HCT116 (cell line): Measurements from ENCODE around the gene BTBD16. TPM values are rescaled to one million over a fixed set of nuclear protein-coding genes. Genes with fewer than 3 reads are reported as not detected.

ENCODE experiments used
- ATAC-seq: fragments of 200-7000 bp; cut with Tn5 transposase; 2 replicates; pipeline ENCODE4 v1.9.1; 2020; ENCODE audit warnings: mild to moderate bottlenecking, moderate library complexity
- BruUV-seq: library from RNA; stranded (reverse); fragments of 400-500 nt; replicated peaks from 2 replicates; lab custom pipeline; 2021; lab: Mats Ljungman, UMichigan
- CTCF ChIA-PET: fragments of 300-600 bp; sonication (Branson Sonifier 250); formaldehyde crosslinking; loops from one replicate; lab custom pipeline; 2021; ENCODE audit warnings: antibody characterized with exemption; lab: Charles Lee
- POLR2A ChIA-PET: fragments of 300-600, 350-600 bp; sonication (Branson Sonifier 250); formaldehyde crosslinking; loops from one replicate; lab custom pipeline; 2021; ENCODE audit warnings: antibody characterized with exemption; lab: Charles Lee
- RAD21 ChIA-PET, 2 experiments: fragments of 300-600 bp; sonication (Branson Sonifier 250); formaldehyde crosslinking; loops; one replicate each; lab custom pipeline; 2023; ENCODE audit warnings: low total read pairs in 2 of 2; ENCODE audit not compliant: uncharacterized antibody in 2 of 2, unreplicated experiment in 2 of 2, low non-redundant PET in 1 of 2; lab: Charles Lee
- DNase-seq: peaks from one replicate; pipeline ENCODE4 v3.0.0-alpha.2; 2010; ENCODE audit warnings: low read depth, low spot score
- H2AFZ ChIP-seq: fragments of 200-600 bp; shearing (Covaris generic), sonication (generic); 2 replicates; pipeline ENCODE4 v1.6.1; 2017; ENCODE audit warnings: low read depth, mixed run types, mixed read lengths, antibody characterized with exemption, low read length; ENCODE audit not compliant: poor library complexity, severe bottlenecking
- H3K27ac ChIP-seq: 2 replicates; pipeline ENCODE4 v1.5.1; 2012; ENCODE audit warnings: low read depth, low read length
- H3K27me3 ChIP-seq: fragments of 200-600 bp; sonication (generic); 2 replicates; pipeline ENCODE4 v1.6.1; 2016; ENCODE audit warnings: mixed run types, low read length, mixed read lengths; ENCODE audit not compliant: insufficient read depth
- H3K36me3 ChIP-seq, 2 experiments: fragments of 200-500 bp in 1 of 2; fragments of 200-600 bp in 1 of 2; sonication (Bioruptor generic) in 1 of 2; sonication (generic) in 1 of 2; 2 replicates each; pipeline versions ENCODE4 v1.5.1 to v1.6.1; 2014 to 2016; ENCODE audit warnings: low read length in 2 of 2, inconsistent platforms in 1 of 2, mixed read lengths in 1 of 2, mixed run types in 1 of 2; ENCODE audit not compliant: insufficient read depth in 2 of 2, control insufficient read depth in 1 of 2
- H3K4me1 ChIP-seq, 2 experiments: fragments of 200-600 bp in 1 of 2; sonication (generic) in 1 of 2; 2 replicates each; pipeline versions ENCODE4 v1.5.1 to v1.6.1; 2012 to 2017; ENCODE audit warnings: low read length in 2 of 2, inconsistent platforms in 1 of 2, mild to moderate bottlenecking in 1 of 2, mixed read lengths in 1 of 2, mixed run types in 1 of 2, moderate library complexity in 1 of 2; ENCODE audit not compliant: insufficient read depth in 2 of 2, control insufficient read depth in 1 of 2
- H3K4me2 ChIP-seq: fragments of 200-600 bp; sonication (generic); 2 replicates; pipeline ENCODE4 v1.6.1; 2017; ENCODE audit warnings: mixed run types, low read length, mixed read lengths
- H3K4me3 ChIP-seq, 2 experiments: fragments of 200-600 bp in 1 of 2; sonication (generic) in 1 of 2; replicated peaks in 1 of 2; 2 replicates each; pipeline ENCODE4 v1.5.1; 2011 to 2016; ENCODE audit warnings: low read length in 2 of 2, control low read depth in 1 of 2, low read depth in 1 of 2, mild to moderate bottlenecking in 1 of 2, mixed read lengths in 1 of 2, mixed run types in 1 of 2
- H3K79me2 ChIP-seq: fragments of 200-600 bp; sonication (generic); 2 replicates; pipeline ENCODE4 v1.6.1; 2017; ENCODE audit warnings: mild to moderate bottlenecking, mixed run types, low read length, moderate library complexity, mixed read lengths; ENCODE audit not compliant: insufficient read depth
- H3K9ac ChIP-seq: fragments of 200-600 bp; sonication (generic); 2 replicates; pipeline ENCODE4 v1.6.1; 2016; ENCODE audit warnings: low read length, mixed read lengths
- H3K9me2 ChIP-seq: fragments of 200-600 bp; sonication (generic), shearing (Covaris generic); 2 replicates; pipeline ENCODE4 v1.6.1; 2017; ENCODE audit warnings: mixed run types, mild to moderate bottlenecking, moderate library complexity; ENCODE audit not compliant: insufficient read depth
- H3K9me3 ChIP-seq, 2 experiments: fragments of 200-500 bp in 1 of 2; fragments of 200-600 bp in 1 of 2; sonication (Bioruptor generic) in 1 of 2; sonication (generic) in 1 of 2; 2 replicates each; pipeline ENCODE4 v1.6.1; 2014 to 2017; ENCODE audit warnings: low read length in 2 of 2, mixed read lengths in 2 of 2, inconsistent platforms in 1 of 2, low read depth in 1 of 2, mild to moderate bottlenecking in 1 of 2, mixed run types in 1 of 2, moderate library complexity in 1 of 2; ENCODE audit not compliant: control insufficient read depth in 1 of 2, insufficient read depth in 1 of 2
- H4K20me1 ChIP-seq: fragments of 200-600 bp; sonication (generic), shearing (Covaris generic); 2 replicates; pipeline ENCODE4 v1.6.1; 2017; ENCODE audit warnings: mixed run types, mild to moderate bottlenecking, moderate library complexity; ENCODE audit not compliant: insufficient read depth
- CBX3 ChIP-seq: IDR thresholded peaks from 2 replicates; pipeline ENCODE4 v1.6.1; 2012; ENCODE audit warnings: low read depth
- EGR1 ChIP-seq: IDR thresholded peaks from 2 replicates; pipeline ENCODE4 v1.6.1; 2012; ENCODE audit warnings: low read depth
- ELF1 ChIP-seq: IDR thresholded peaks from 2 replicates; pipeline ENCODE4 v1.6.1; 2012; ENCODE audit warnings: low read depth, borderline replicate concordance
- EZH2 ChIP-seq: fragments of 200-600 bp; sonication (generic); IDR thresholded peaks from 2 replicates; pipeline ENCODE4 v1.6.1; 2017; ENCODE audit warnings: antibody characterized with exemption, mixed run types
- EZH2phosphoT487 ChIP-seq: fragments of 200-600 bp; IDR thresholded peaks from 2 replicates; pipeline ENCODE4 v1.6.1; 2018; ENCODE audit warnings: antibody characterized with exemption, borderline replicate concordance
- FOSL1 ChIP-seq: IDR thresholded peaks from 2 replicates; pipeline ENCODE4 v1.6.1; 2012; ENCODE audit warnings: low read depth
- MAX ChIP-seq: IDR thresholded peaks from 2 replicates; pipeline ENCODE4 v1.6.1; 2012
- POLR2A ChIP-seq: IDR thresholded peaks from 2 replicates; pipeline ENCODE4 v1.7.0; 2011; ENCODE audit warnings: borderline replicate concordance; ENCODE audit not compliant: insufficient read depth, insufficient read length; ENCODE audit errors: extremely low read depth
- POLR2AphosphoS5 ChIP-seq: IDR thresholded peaks from 2 replicates; pipeline ENCODE4 v1.6.1; 2011; ENCODE audit warnings: mild to moderate bottlenecking, low read depth, low read length, moderate library complexity
- RAD21 ChIP-seq: IDR thresholded peaks from 2 replicates; pipeline ENCODE4 v1.6.1; 2012; ENCODE audit warnings: low read depth, mild to moderate bottlenecking
- SP1 ChIP-seq: IDR thresholded peaks from 2 replicates; pipeline ENCODE4 v1.6.1; 2012; ENCODE audit warnings: low read depth
- SRF ChIP-seq: IDR thresholded peaks from 2 replicates; pipeline ENCODE4 v1.6.1; 2012; ENCODE audit warnings: low read depth
- TCF7L2 ChIP-seq: IDR thresholded peaks from 2 replicates; pipeline ENCODE4 v1.7.0; 2011; ENCODE audit warnings: borderline replicate concordance, inconsistent platforms; ENCODE audit not compliant: insufficient read depth, insufficient read length; ENCODE audit errors: extremely low read depth
- ZNF274 ChIP-seq: fragments of 200-500 bp; sonication (Bioruptor generic); IDR thresholded peaks from 2 replicates; pipeline ENCODE4 v1.6.1; 2014; ENCODE audit warnings: mild to moderate bottlenecking, low read depth, low read length, inconsistent platforms
- intact Hi-C: fragments of 100-400 bp; cut with micrococcal nuclease; formaldehyde crosslinking; loops from 2 replicates; pipeline ENCODE4 v1.10.0; 2022
- total RNA-seq: library from RNA; stranded (reverse); gene quantifications from one replicate; pipeline ENCODE4 v1.2.1, GENCODE V29; 2021; ENCODE audit not compliant: unreplicated experiment
- TF ChIP-seq, protein P1 (sequence below), 3 experiments: fragments of 200-600 bp in 1 of 3; sonication (generic) in 1 of 3; IDR thresholded peaks in 2 of 3; conservative IDR thresholded peaks in 1 of 3; 2 replicates each; pipeline ENCODE4 v1.5.1; 2012 to 2017; ENCODE audit warnings: low read depth in 2 of 3, low read length in 2 of 3, antibody characterized with exemption in 1 of 3, borderline replicate concordance in 1 of 3, control low read depth in 1 of 3, mild to moderate bottlenecking in 1 of 3, mixed read lengths in 1 of 3, mixed run types in 1 of 3, moderate library complexity in 1 of 3; ENCODE audit not compliant: insufficient read depth in 1 of 3
- TF ChIP-seq, protein P2 (sequence below): IDR thresholded peaks from 2 replicates; pipeline ENCODE4 v1.6.1; 2012; ENCODE audit warnings: low read depth
- TF ChIP-seq, protein P3 (sequence below): IDR thresholded peaks from 2 replicates; pipeline ENCODE4 v1.6.1; 2011; ENCODE audit warnings: mild to moderate bottlenecking, low read length, moderate library complexity; ENCODE audit not compliant: insufficient replicate concordance; ENCODE audit errors: extremely low read depth

Gene BTBD16
- total RNA-seq, 1 experiment from 2014 or later: 0.27 TPM

- ATAC-seq (no peak), DNase-seq (no peak)
- no peaks in the 10 kb centered on the region for H3K4me1 ChIP-seq
- no peak overlapping the region for H2AFZ ChIP-seq
- TF ChIP-seq SRF: no peak
- TF ChIP-seq, protein P1, sequence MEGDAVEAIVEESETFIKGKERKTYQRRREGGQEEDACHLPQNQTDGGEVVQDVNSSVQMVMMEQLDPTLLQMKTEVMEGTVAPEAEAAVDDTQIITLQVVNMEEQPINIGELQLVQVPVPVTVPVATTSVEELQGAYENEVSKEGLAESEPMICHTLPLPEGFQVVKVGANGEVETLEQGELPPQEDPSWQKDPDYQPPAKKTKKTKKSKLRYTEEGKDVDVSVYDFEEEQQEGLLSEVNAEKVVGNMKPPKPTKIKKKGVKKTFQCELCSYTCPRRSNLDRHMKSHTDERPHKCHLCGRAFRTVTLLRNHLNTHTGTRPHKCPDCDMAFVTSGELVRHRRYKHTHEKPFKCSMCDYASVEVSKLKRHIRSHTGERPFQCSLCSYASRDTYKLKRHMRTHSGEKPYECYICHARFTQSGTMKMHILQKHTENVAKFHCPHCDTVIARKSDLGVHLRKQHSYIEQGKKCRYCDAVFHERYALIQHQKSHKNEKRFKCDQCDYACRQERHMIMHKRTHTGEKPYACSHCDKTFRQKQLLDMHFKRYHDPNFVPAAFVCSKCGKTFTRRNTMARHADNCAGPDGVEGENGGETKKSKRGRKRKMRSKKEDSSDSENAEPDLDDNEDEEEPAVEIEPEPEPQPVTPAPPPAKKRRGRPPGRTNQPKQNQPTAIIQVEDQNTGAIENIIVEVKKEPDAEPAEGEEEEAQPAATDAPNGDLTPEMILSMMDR (IDR thresholded peaks at IDR 0.05 in 2 of 3, conservative IDR thresholded peaks at IDR 0.05 in 1 of 3; ENCODE audit: borderline replicate concordance in 1 of 3, insufficient read depth in 1 of 3, low read depth in 2 of 3, low read length in 2 of 3): no peak
- no peak for TF ChIP-seq TCF7L2
- TF ChIP-seq CBX3: no peak
- TF ChIP-seq ELF1: no peak
- TF ChIP-seq EGR1: no peak
- TF ChIP-seq EZH2: no peak
- TF ChIP-seq POLR2A: no peak
- no peak for TF ChIP-seq ZNF274
- no peak for TF ChIP-seq RAD21
- no peak for TF ChIP-seq SP1
- no peak for TF ChIP-seq MAX
- no peak for TF ChIP-seq EZH2phosphoT487
- TF ChIP-seq, protein P2, sequence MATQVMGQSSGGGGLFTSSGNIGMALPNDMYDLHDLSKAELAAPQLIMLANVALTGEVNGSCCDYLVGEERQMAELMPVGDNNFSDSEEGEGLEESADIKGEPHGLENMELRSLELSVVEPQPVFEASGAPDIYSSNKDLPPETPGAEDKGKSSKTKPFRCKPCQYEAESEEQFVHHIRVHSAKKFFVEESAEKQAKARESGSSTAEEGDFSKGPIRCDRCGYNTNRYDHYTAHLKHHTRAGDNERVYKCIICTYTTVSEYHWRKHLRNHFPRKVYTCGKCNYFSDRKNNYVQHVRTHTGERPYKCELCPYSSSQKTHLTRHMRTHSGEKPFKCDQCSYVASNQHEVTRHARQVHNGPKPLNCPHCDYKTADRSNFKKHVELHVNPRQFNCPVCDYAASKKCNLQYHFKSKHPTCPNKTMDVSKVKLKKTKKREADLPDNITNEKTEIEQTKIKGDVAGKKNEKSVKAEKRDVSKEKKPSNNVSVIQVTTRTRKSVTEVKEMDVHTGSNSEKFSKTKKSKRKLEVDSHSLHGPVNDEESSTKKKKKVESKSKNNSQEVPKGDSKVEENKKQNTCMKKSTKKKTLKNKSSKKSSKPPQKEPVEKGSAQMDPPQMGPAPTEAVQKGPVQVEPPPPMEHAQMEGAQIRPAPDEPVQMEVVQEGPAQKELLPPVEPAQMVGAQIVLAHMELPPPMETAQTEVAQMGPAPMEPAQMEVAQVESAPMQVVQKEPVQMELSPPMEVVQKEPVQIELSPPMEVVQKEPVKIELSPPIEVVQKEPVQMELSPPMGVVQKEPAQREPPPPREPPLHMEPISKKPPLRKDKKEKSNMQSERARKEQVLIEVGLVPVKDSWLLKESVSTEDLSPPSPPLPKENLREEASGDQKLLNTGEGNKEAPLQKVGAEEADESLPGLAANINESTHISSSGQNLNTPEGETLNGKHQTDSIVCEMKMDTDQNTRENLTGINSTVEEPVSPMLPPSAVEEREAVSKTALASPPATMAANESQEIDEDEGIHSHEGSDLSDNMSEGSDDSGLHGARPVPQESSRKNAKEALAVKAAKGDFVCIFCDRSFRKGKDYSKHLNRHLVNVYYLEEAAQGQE: no peak
- TF ChIP-seq POLR2AphosphoS5: no peak
- TF ChIP-seq, protein P3, sequence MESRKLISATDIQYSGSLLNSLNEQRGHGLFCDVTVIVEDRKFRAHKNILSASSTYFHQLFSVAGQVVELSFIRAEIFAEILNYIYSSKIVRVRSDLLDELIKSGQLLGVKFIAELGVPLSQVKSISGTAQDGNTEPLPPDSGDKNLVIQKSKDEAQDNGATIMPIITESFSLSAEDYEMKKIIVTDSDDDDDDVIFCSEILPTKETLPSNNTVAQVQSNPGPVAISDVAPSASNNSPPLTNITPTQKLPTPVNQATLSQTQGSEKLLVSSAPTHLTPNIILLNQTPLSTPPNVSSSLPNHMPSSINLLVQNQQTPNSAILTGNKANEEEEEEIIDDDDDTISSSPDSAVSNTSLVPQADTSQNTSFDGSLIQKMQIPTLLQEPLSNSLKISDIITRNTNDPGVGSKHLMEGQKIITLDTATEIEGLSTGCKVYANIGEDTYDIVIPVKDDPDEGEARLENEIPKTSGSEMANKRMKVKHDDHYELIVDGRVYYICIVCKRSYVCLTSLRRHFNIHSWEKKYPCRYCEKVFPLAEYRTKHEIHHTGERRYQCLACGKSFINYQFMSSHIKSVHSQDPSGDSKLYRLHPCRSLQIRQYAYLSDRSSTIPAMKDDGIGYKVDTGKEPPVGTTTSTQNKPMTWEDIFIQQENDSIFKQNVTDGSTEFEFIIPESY: no peak
- no peak for TF ChIP-seq FOSL1
- POLR2A ChIA-PET: no interaction called here
- no peaks in the 10 kb centered on the region for H3K36me3 ChIP-seq
- no peak overlapping the region for H3K4me2 ChIP-seq
- no peaks in the 10 kb centered on the region for H3K9me3 ChIP-seq
- no peaks in the 10 kb centered on the region for H3K9me2 ChIP-seq
- H4K20me1 ChIP-seq: no peaks in the 10 kb centered on the region
- H3K9ac ChIP-seq: no peak overlapping the region
- no TSS peak for BruUV-seq
- RAD21 ChIA-PET: no interaction called here
- CTCF ChIA-PET: interaction anchor here (1.4 kb wide), 1 partner anchor 206 kb away, joined by 3 read pairs; no protein-coding TSS in a partner anchor
- intact Hi-C loops: no loop called here
- no peak overlapping the region for H3K27ac ChIP-seq
- no peaks in the 10 kb centered on the region for H3K27me3 ChIP-seq
- H3K4me3 ChIP-seq: no peak overlapping the region
- no peaks in the 10 kb centered on the region for H3K79me2 ChIP-seq
Measured at GRCh38 chr10:122359621-122360020, 88.5 kb downstream of the BTBD16 start.
